Measurements from ENCODE around the gene TCF4. TPM values are rescaled to one million over a fixed set of nuclear protein-coding genes. Genes with fewer than 3 reads are reported as not detected.

TCF4 gene
- total RNA-seq, 2 experiments from 2014 or later = 75.9 to 76.0 TPM

DNA sequence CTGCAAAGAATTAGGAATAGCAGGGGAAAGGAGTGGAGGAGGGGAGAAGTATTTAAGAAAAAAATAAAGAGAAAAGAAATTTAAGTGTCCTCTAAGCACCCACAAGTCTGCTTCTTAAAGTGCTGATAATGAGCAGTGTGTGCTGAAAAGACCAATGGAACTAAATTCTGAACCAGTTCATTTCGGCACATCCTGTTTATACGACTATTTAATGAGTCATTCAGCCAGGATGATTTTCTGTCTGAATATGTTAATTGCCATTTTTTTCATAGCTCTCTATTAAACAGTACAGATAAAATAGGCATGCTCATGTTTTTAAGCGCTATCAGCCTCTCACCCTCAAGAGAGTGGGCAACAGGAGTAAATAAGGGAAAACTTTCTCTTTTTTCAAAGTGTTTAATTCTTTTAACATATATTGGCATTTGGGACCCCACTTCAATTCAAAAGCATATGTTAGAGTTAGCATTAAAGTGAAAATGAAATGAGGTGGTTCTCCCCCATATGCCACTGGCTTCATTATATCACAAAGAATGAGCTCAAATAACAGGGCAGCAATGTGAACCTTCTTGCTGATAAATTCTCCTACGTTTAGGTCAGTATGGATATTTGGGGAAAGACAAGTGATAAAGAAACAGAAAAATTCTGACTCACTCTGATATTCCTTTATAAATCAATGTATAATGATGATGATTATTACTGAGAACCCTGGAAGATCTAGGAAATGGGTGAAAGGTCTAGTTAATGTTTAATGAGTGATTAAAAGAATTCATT lies 87.5 kb downstream of the TCF4 start:
- DNase-seq (ENCODE audit: low spot score) = no peak
- no peak overlapping the region for H3K27ac ChIP-seq (ENCODE audit: low read depth, low read length, poor library complexity, severe bottlenecking)
- no peaks in the 10 kb centered on the region for H3K36me3 ChIP-seq (ENCODE audit: insufficient read depth, low read length)
- H3K79me2 ChIP-seq (ENCODE audit: insufficient read depth, low read depth, low read length) = peaks cover 21% of the 10 kb centered on the region; the same call in 1 of the 2 replicates
- H3K9me3 ChIP-seq (ENCODE audit: low read length) = no peaks in the 10 kb centered on the region
- peaks cover 14% of the 10 kb centered on the region for H3K4me1 ChIP-seq (ENCODE audit: insufficient read depth, low read length, poor library complexity, severe bottlenecking)
- H3K9me2 ChIP-seq (ENCODE audit: insufficient read depth, low read length) = no peaks in the 10 kb centered on the region
- no peak overlapping the region for H3K4me3 ChIP-seq (ENCODE audit: low read depth, low read length, poor library complexity, severe bottlenecking)
- no TSS peak for BruUV-seq (replicated peaks)
- CTCF ChIA-PET (ENCODE audit: unreplicated experiment) = no interaction called here
- H4K20me1 ChIP-seq (ENCODE audit: insufficient read depth, low read length) = no peaks in the 10 kb centered on the region
- POLR2A ChIA-PET = interaction anchor here (0.7 to 1.3 kb wide), 2 partner anchors 10 to 487 kb away, joined by 3 to 5 read pairs; no protein-coding TSS in a partner anchor
- H2AFZ ChIP-seq (ENCODE audit: low read length) = no peak overlapping the region
- no peak overlapping the region for H3K4me2 ChIP-seq (ENCODE audit: low read length)
- no peak for TF ChIP-seq EZH2phosphoT487 (IDR thresholded peaks at IDR 0.05; ENCODE audit: borderline replicate concordance, low read depth, low read length)
- TF ChIP-seq, protein P1, sequence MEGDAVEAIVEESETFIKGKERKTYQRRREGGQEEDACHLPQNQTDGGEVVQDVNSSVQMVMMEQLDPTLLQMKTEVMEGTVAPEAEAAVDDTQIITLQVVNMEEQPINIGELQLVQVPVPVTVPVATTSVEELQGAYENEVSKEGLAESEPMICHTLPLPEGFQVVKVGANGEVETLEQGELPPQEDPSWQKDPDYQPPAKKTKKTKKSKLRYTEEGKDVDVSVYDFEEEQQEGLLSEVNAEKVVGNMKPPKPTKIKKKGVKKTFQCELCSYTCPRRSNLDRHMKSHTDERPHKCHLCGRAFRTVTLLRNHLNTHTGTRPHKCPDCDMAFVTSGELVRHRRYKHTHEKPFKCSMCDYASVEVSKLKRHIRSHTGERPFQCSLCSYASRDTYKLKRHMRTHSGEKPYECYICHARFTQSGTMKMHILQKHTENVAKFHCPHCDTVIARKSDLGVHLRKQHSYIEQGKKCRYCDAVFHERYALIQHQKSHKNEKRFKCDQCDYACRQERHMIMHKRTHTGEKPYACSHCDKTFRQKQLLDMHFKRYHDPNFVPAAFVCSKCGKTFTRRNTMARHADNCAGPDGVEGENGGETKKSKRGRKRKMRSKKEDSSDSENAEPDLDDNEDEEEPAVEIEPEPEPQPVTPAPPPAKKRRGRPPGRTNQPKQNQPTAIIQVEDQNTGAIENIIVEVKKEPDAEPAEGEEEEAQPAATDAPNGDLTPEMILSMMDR (conservative IDR thresholded peaks at IDR 0.05; ENCODE audit: low read length) = no peak
- intact Hi-C loops (cut with micrococcal nuclease; ENCODE audit: unreplicated experiment) = no loop called here

DNA sequence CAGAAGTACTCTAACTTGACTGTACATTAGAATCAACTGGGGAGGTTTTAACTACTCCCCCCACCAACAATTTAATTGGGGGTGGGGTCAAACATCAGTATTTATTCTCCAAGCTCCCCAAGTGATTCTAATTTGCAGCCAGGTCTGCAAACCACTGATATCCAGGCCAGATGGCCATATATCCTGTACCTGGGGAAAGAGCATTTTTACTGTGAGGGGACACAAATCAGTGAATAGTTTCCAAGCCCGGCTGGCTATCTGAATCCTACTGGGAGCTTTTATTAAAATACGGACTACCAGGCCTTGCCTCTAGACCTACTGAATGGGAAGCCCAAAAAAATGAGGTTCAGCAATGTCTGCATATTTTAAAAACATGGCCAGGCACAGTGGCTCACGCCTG lies 88.5 kb downstream of the TCF4 start:
- Histone ChIP-seq H2AFZ (ENCODE audit: low read length) (no peak overlapping the region), H4K20me1 (ENCODE audit: insufficient read depth, low read length) (no peaks in the 10 kb centered on the region), H3K79me2 (ENCODE audit: insufficient read depth, low read depth, low read length) (peaks cover 19% of the 10 kb centered on the region; the same call in 1 of the 2 replicates), H3K4me1 (ENCODE audit: insufficient read depth, low read length, poor library complexity, severe bottlenecking) (peaks cover 14% of the 10 kb centered on the region), H3K9me2 (ENCODE audit: insufficient read depth, low read length) (no peaks in the 10 kb centered on the region), H3K4me2 (ENCODE audit: low read length) (no peak overlapping the region), H3K27ac (ENCODE audit: low read depth, low read length, poor library complexity, severe bottlenecking) (no peak overlapping the region), H3K9me3 (ENCODE audit: low read length) (no peaks in the 10 kb centered on the region), H3K36me3 (ENCODE audit: insufficient read depth, low read length) (no peaks in the 10 kb centered on the region), H3K4me3 (ENCODE audit: low read depth, low read length, poor library complexity, severe bottlenecking) (no peak overlapping the region)
- ChIA-PET POLR2A (interaction anchor here (0.5 kb wide), 1 partner anchor 1105 kb away, joined by 3 read pairs; no protein-coding TSS in a partner anchor), CTCF (ENCODE audit: unreplicated experiment) (no interaction called here)
- no peak for DNase-seq (ENCODE audit: low spot score)
- TF ChIP-seq, protein P1 (conservative IDR thresholded peaks at IDR 0.05; ENCODE audit: low read length) = no peak
- no TSS peak for BruUV-seq (replicated peaks)
- intact Hi-C loops (cut with micrococcal nuclease; ENCODE audit: unreplicated experiment) = no loop called here

DNA sequence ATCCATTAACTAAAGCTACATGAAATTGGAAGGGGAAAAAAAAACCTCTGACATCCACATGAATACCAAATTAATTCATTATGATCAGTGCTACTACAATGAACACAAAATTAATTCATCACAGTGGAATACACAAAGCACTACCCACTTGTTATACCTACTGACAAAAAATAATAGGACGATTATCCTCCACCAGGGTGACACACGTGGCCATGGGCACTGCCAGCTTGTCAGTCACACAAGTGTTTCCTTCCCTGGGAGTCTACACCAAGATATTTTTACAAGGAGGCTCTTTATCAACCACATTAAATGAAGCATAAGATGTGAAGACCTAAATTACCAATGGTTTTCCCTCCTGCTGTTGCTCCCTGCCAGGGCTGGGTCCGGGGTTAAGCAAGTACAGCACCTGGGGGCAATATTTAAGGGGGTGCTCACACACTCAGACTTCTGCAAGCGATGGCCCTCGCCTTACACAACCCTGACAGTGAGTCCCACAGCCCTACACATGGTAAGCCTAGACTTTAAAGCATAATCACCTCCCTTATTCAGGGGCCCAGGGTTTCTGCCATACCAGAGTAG lies 90.1 kb downstream of the TCF4 start:
- intact Hi-C loops (cut with micrococcal nuclease; ENCODE audit: unreplicated experiment) = no loop called here
- Histone ChIP-seq H3K4me3 (ENCODE audit: low read depth, low read length, poor library complexity, severe bottlenecking) (no peak overlapping the region), H3K9me3 (ENCODE audit: low read length) (no peaks in the 10 kb centered on the region), H3K4me2 (ENCODE audit: low read length) (no peak overlapping the region), H3K4me1 (ENCODE audit: insufficient read depth, low read length, poor library complexity, severe bottlenecking) (peaks cover 14% of the 10 kb centered on the region), H2AFZ (ENCODE audit: low read length) (no peak overlapping the region), H3K27ac (ENCODE audit: low read depth, low read length, poor library complexity, severe bottlenecking) (no peak overlapping the region), H3K36me3 (ENCODE audit: insufficient read depth, low read length) (no peaks in the 10 kb centered on the region), H4K20me1 (ENCODE audit: insufficient read depth, low read length) (no peaks in the 10 kb centered on the region), H3K79me2 (ENCODE audit: insufficient read depth, low read depth, low read length) (peaks cover 17% of the 10 kb centered on the region; the same call in 1 of the 2 replicates), H3K9me2 (ENCODE audit: insufficient read depth, low read length) (no peaks in the 10 kb centered on the region)
- TF ChIP-seq EZH2phosphoT487 (IDR thresholded peaks at IDR 0.05; ENCODE audit: borderline replicate concordance, low read depth, low read length) = no peak
- TF ChIP-seq, protein P1 (conservative IDR thresholded peaks at IDR 0.05; ENCODE audit: low read length) = no peak
- no TSS peak for BruUV-seq (replicated peaks)
- ChIA-PET POLR2A (no interaction called here), CTCF (ENCODE audit: unreplicated experiment) (no interaction called here)
- no peak for DNase-seq (ENCODE audit: low spot score)

Measured in OCI-LY7 (cell line).